Prostate gland (tissue), 2 donors: ENCODE data around the gene COL5A1.

Source experiments
- CTCF ChIP-seq, 4 experiments: fragments of 200-600 bp in 2 of 4; fragments of 450-650 bp in 2 of 4; sonication (generic) in 2 of 4; IDR thresholded peaks; 1 replicate in 3 of 4; 2 replicates in 1 of 4; pipeline ENCODE4 v1.5.1; 2016 to 2019; ENCODE audit warnings: antibody characterized with exemption in 4 of 4, mild to moderate bottlenecking in 2 of 4, moderate library complexity in 2 of 4
- POLR2A ChIP-seq: fragments of 450-650 bp; IDR thresholded peaks from one replicate; pipeline ENCODE4 v1.6.1; 2016; ENCODE audit warnings: antibody characterized with exemption, mild to moderate bottlenecking
- POLR2AphosphoS5 ChIP-seq: sonication (generic); formaldehyde crosslinking; IDR thresholded peaks from one replicate; pipeline ENCODE4 v1.6.1; 2017; ENCODE audit warnings: antibody characterized with exemption

GRCh38 chr9:134812343-134812673 is 170.7 kb downstream of the COL5A1 start:
- TF ChIP-seq POLR2A = no peak
- no peak for TF ChIP-seq POLR2AphosphoS5
- TF ChIP-seq CTCF (IDR thresholded peaks at IDR 0.05) = no peak
